ENCODE measurements around the gene PHF20.
"Not testable (repeated sequence)": the region's sequence is repeated elsewhere in the genome, so short reads cannot be mapped to it uniquely, and the experiment has no call there.

Gene PHF20

GRCh38 chr20:35739294-35740163 lies 32.3 kb upstream of the PHF20 start:
- DNase-seq (ENCODE audit: low read depth) = peak; percentile 56

DNA sequence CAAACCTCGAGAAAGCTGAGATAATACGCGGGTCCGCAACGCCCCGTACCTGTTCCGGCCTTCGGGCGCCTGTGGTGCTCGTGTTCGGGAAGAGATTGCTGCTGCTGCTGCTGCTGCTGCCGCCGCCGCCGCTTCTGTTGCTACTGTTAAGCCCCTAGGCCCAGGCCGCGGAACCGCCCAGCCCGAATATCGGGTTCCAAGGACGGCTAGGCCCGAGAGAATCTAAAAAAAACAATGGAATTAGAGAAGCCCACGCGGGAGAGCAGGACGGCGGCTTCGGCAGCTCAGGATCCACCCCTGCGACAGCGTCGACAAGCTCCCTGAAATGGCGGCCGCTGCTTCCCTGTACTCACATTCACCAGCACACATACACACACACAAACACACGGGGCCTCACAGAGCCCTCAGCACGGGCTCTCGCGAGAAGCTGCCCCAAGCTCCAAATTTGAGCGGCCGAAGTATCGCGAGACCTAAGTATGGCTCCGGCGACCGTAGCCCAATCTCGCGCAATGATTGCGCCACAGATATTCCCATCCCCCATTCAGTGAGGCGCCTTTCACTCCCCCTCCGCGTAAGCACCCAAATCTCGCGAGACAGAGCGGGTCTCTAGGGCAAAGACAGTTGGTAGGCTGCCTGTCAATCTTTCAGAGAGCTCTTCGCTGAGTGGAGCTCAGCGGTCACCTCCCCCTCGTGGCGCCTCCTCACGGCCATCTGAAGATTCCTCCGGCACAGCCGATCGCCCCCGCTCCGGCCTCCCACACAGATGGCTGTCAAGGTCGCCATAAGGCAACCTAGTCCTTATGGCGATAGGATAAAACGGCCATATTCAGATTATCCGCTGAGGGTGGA lies 29.7 kb upstream of the PHF20 start, which contains the start of gene RBM39:
TSS of gene RBM39 (minus strand) at position 369 of the 849 bp plus-strand sequence. CDS start 1,386 bp downstream, outside the sequence.
- peak; percentile 100 for DNase-seq (ENCODE audit: low read depth)

GRCh38 chr20:35742741-35743523 lies 28.9 kb upstream of the PHF20 start:
- peak; percentile 40 for DNase-seq (ENCODE audit: low read depth)

DNA sequence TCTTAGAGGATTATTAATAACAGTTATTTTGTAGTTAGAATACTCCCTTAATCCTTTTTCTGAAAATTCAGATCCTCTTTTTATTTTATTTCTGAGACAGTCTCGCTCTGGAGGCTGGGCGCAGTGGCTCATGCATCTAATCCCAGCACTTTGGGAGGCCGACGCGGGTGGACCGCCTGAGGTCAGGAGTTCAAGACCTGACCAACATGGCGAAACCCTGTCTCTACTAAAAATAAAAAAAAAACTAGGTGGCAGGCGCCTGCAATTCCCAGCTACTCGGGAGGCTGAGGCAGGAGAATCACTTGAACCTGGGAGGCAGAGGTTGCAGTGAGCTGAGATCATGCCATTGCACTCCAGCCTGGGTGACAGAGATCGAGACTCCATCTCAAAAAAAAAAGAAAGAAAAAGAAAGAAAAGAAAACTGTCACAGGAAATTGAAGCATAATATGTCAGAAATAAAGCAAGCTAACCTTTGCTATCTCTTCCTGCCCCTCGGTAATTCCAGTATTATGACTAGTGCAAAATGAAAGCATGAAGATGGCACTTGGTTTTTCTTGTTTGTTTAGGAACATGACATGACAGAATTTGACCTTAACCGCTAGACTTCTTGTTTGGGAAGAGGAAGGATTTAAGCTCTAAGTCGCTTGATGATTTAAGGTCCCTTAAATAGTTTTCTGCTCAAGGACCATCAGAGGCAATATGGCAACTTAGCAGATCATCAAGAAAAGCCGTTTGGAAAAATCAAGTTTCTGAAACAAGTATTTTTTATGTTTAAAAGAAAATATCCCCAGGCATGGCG lies 27.9 kb upstream of the PHF20 start:
- no peak for DNase-seq (ENCODE audit: low read depth)

GRCh38 chr20:35744492-35744841 lies 27.3 kb upstream of the PHF20 start:
- DNase-seq (ENCODE audit: low read depth) = not testable (repeated sequence)

DNA sequence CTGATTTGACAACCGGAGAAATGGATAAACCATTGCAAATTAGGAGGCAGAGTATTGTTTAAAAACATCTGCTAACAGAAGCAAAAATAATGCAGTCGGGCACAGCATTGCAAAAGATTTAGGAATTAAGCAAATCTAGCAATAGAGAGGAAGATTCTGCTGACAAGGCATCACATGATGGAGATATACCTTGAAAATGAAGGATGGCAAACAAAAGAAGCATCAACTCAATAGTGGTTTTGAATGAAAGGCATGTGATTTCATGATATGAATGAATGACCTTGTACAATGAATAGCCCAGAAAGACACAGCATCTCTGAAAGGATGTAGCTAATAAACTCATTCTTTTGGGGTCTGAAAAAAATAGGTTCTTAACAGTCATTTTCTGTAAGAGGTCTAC lies 21.2 kb upstream of the PHF20 start:
- no peak for DNase-seq (ENCODE audit: low read depth)

DNA sequence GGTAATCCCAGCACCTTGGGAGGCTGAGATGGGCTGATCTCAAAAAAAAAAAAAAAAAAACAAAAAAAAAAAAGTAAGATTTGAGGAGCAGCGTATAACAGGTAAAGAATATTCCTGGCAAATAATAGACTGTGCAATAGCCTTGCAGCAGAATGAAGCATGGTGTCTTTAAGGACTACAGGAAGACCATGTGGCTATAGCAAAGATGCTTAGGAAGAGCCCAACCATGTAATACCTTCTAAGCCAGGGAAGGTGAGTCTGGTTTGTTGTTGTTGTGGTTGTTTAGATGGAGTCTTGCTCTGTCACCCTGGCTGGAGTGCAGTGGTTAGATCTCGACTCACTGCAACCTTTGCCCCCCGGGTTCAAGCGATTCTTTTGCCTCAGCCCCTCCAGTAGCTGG lies 15.4 kb upstream of the PHF20 start:
- no peak for DNase-seq (ENCODE audit: low read depth)

- no peak for DNase-seq (ENCODE audit: low read depth)
Measured at GRCh38 chr20:35757098-35757705, 14.6 kb upstream of the PHF20 start.

DNA sequence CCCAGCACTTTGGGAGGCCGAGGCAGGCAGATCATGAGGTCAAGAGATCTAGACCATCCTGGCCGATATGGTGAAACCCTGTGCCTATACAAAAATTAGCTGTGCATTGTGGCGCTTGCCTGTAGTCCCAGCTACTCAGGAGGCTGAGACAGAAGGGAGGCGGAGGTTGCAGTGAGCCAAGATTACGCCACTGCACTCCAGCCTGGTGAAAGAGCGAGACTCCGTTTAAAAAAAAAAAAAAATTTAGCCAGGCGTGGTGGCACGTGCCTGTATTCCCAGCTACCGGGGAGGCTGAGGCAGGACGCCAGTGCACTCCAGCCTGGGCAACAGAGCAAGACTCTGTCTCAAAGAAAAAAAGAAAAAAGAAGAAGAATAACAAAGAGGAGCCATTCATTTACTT lies 10.3 kb upstream of the PHF20 start:
- DNase-seq (ENCODE audit: low read depth) = not testable (repeated sequence)

DNA sequence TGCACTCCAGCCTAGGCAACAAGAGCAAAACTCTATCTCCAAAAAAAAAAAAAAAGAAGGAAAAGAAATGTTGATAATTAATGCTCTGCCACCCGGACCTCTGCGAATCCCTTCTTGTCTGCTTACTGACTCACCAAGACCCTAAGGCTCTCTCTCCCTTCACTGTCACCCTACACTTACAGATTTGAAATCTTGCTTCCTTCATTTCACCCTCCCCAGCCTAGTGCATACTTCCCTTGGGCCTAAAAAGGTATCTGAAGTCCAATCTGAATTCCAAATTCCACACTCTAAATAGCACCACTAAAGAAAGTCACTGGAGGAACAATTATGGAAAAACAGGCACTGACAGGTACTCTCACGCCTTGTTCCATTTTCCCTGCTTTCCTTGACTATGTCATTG lies 9.4 kb upstream of the PHF20 start:
- DNase-seq (ENCODE audit: low read depth) = no peak

DNA sequence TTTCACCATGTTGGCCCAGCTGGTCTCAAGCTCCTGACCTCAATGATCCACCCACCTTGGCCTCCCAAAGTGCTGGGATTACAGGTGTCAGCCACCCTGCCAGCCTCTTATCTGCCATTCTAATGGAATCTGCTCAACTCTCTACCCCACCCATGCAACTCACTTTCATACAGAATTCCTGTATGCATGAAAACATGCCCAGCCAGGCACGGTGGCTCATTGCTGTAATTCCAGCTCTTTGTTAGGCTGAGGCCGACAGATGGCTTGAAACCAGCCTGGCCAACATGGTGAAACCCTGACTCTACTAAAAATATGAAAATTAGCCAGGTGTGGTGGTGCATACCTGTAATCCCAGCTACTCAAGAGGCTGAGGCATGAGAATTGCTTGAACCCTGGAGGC lies 6.9 kb upstream of the PHF20 start:
- DNase-seq (ENCODE audit: low read depth) = not testable (repeated sequence)

- DNase-seq (ENCODE audit: low read depth) = no peak
Measured at GRCh38 chr20:35766843-35767242, 5.0 kb upstream of the PHF20 start.

- peak; percentile 35 for DNase-seq (ENCODE audit: low read depth)
Measured at GRCh38 chr20:35767683-35768481, 3.9 kb upstream of the PHF20 start.

DNA sequence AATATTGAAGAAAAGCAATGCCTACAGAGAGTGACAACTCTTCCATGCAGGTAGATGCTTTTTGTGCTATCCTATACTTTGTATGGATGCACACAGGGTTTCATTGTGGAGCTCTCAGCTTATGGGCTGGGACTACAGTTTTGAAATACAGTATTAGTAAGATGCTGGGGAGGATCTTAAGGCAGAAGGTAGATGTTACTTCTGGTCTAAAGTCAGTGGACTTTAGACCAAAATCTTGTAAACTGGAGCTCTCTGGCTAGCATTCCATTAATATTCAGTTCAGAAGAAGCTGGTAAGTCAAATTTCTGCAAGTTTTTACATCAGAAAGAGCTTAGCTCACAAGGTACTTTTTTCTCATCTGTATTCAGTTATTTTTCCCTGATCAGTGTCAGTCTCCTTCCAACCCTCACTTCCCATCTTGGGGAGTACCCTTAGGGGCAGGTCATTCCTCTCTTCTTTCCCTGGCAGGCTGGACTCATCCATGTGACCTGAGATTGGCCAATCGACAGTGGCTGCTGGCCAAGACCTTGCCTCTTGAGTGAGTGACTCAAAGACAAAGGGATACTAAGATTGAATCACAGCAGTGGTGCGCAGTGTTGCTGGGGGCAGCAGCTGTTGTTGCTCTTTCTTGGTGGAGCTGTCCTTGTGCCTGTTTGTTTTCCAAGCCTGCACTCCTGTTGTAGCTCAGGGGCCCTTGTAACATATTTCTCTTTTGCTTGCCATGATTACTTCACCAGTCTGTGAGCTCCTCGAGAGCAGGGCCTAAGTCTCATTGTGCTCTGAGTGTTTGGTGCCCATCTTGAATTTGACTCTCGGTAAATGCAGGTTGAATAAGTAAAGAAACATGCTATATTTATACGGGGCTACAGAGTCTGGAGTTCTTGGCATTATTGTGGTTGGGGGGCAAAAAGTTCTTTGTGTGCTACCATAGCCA lies 2.8 kb upstream of the PHF20 start:
- DNase-seq (ENCODE audit: low read depth) = peak; percentile 98

GRCh38 chr20:35771367-35771688 lies 487 bp upstream of the PHF20 start:
- DNase-seq (ENCODE audit: low read depth) = no peak

DNA sequence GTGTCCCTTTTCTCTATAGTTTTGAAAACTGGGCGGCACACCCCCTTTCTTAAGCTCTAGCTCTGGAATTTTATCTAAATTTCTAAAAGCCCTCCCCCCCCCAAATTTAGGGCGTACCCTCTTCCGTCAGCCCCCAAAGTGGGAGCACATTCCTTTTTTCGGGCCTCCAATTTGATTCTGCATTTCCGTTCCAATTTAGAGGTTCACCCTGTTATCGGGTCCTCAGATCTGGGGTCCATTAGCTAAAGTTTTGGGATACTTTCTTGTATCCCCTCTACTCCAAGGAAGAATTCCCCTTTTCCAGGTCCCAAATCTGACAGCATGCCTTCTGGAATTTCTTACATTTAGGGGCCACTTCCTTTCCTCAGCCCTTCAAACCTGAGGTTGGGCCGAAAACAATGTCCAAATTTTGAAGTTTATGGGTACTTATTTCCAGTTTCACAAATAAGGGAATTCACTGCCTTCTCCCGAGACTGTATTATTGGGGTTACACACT lies 796 bp downstream of the PHF20 start:
- DNase-seq (ENCODE audit: low read depth) = no peak

DNA sequence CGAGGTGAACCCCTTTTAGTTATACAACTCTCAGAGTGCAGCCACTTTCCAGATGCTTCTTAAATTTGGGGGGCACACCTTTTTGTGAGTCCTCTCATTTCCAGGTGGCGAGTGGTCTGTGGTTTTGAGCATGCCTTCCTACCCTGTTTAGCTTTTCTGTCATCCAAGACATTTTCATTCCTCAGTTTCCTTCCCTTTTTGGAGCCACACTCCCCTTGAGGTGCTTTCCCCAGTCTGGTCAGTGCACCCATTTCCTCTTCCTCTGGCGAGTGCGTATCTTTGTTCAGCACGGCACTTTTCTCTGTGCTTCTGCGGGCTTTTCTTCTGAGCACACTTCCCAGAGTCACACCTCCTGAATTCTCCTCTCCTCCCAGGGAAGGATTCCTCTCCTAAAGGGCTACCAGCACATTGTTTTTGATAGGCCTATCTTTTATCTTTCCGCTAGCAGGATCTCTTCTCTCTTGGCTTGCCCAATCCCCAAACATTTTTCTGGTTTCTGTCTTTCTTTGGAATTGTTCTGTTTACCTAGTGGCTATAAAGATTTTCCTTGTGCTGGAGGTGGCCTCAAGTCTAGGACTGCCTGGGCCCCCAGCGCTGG lies 1.4 kb downstream of the PHF20 start:
- DNase-seq (ENCODE audit: low read depth) = peak; percentile 78

- DNase-seq (ENCODE audit: low read depth) = no peak
Measured at GRCh38 chr20:35774391-35774790, 2.6 kb downstream of the PHF20 start.

Measured in amniotic epithelial cell (primary cell).